Sigmoid colon (tissue), 7 donors: Measurements from ENCODE around the gene CNDP1. TPM values are rescaled to one million over a fixed set of nuclear protein-coding genes. Genes with fewer than 3 reads are reported as not detected.

Source experiments
- DNase-seq: peaks from one replicate; pipeline ENCODE4 v3.0.0-alpha.2; 2019
- H3K27ac ChIP-seq, 4 donors: fragments of 200-600 bp; sonication (generic); one replicate each; pipeline ENCODE4 v1.5.1; 2016 to 2019; ENCODE audit warnings: mild to moderate bottlenecking in 1 of 4
- H3K27me3 ChIP-seq, 3 donors: fragments of 200-600 bp; sonication (generic); one replicate each; pipeline ENCODE4 v1.5.1; 2019; ENCODE audit warnings: mild to moderate bottlenecking in 1 of 3
- H3K36me3 ChIP-seq, 4 donors: fragments of 200-600 bp; sonication (generic); one replicate each; pipeline ENCODE4 v1.5.1; 2016 to 2019
- H3K4me1 ChIP-seq, 4 donors: fragments of 200-600 bp; sonication (generic); one replicate each; pipeline ENCODE4 v1.5.1; 2017 to 2019
- H3K4me3 ChIP-seq, 4 donors: fragments of 200-600 bp; sonication (generic); one replicate each; pipeline ENCODE4 v1.5.1; 2017 to 2019; ENCODE audit warnings: mild to moderate bottlenecking in 2 of 4, moderate library complexity in 1 of 4
- H3K9me3 ChIP-seq, 4 donors: fragments of 200-600 bp in 3 of 4; sonication (generic) in 3 of 4; one replicate each; pipeline versions ENCODE4 v1.5.1 to v1.6.1; 2013 to 2019
- CTCF ChIP-seq, 4 experiments: fragments of 450-650 bp in 3 of 4; fragments of 200-600 bp in 1 of 4; IDR thresholded peaks; one replicate each; pipeline ENCODE4 v1.5.1; 2016 to 2019; ENCODE audit warnings: antibody characterized with exemption in 4 of 4, mild to moderate bottlenecking in 3 of 4, moderate library complexity in 2 of 4
- EP300 ChIP-seq, 4 donors: sonication (generic); formaldehyde crosslinking; IDR thresholded peaks; one replicate each; pipeline ENCODE4 v1.6.1; 2017; ENCODE audit warnings: antibody characterized with exemption in 4 of 4
- POLR2A ChIP-seq, 2 donors: fragments of 450-650 bp; IDR thresholded peaks; one replicate each; pipeline ENCODE4 v1.6.1; 2016; ENCODE audit warnings: antibody characterized with exemption in 2 of 2, mild to moderate bottlenecking in 2 of 2, moderate library complexity in 2 of 2
- POLR2AphosphoS5 ChIP-seq, 4 donors: sonication (generic); formaldehyde crosslinking; IDR thresholded peaks; one replicate each; pipeline ENCODE4 v1.6.1; 2017; ENCODE audit warnings: antibody characterized with exemption in 4 of 4
- WGBS, 2 donors: extraction: QIAGEN DNeasy Blood & Tissue Kit; methylation state at CpG; one replicate each; pipeline ENCODE4 v1.1.7; 2013; 5-methylcytosine and 5-hydroxymethylcytosine counted together
- intact Hi-C: fragments of 100-400 bp; cut with DNase I; formaldehyde crosslinking; loops from one replicate; pipeline ENCODE4 v1.15.1; 2023
- polyA plus RNA-seq, 3 donors: library from polyadenylated mRNA; stranded (reverse); fragments of 200-250 nt; gene quantifications; one replicate each; pipeline ENCODE4 v1.2.3, GENCODE V29; 2013
- total RNA-seq, 4 donors: library from RNA; depleted of rRNA; stranded (reverse); fragments of >200 nt; gene quantifications; one replicate each; pipeline ENCODE4 v1.1.0, GENCODE V29; 2016
- donor health status: healthy with polysubstance abuse.
- donor health status: Bipolar disorder and iron deficiency.
- donor health status: healthy.

The CNDP1 gene
- total and polyA plus RNA-seq, 7 donors, result 0.10 to 0.60 TPM; not detected in 5

GRCh38 chr18:74609535-74609934, 75.2 kb downstream of the CNDP1 start:
- intact Hi-C loops, result no loop called here
- Histone ChIP-seq H3K27me3 (no peaks in the 10 kb centered on the region), H3K36me3 (no peaks in the 10 kb centered on the region), H3K4me1 (peaks cover 0 to 9% (median 2%) of the 10 kb centered on the region in 4 donors), H3K9me3 (no peaks in the 10 kb centered on the region), H3K27ac (no peak overlapping the region), H3K4me3 (no peak overlapping the region)
- DNase-seq, result no peak
- 88 to 90% methylated on average over 3 of the region's 3 CpGs for WGBS, 2 donors
- TF ChIP-seq EP300 (IDR thresholded peaks at IDR 0.05) (no peak), CTCF (IDR thresholded peaks at IDR 0.05) (no peak), POLR2A (IDR thresholded peaks at IDR 0.05) (no peak), POLR2AphosphoS5 (IDR thresholded peaks at IDR 0.05) (no peak)

- H3K4me3 ChIP-seq, result no peak overlapping the region
- TF ChIP-seq POLR2AphosphoS5 (IDR thresholded peaks at IDR 0.05) (no peak), EP300 (IDR thresholded peaks at IDR 0.05) (no peak), POLR2A (IDR thresholded peaks at IDR 0.05) (no peak), CTCF (IDR thresholded peaks at IDR 0.05) (no peak)
- H3K9me3 ChIP-seq, result no peaks in the 10 kb centered on the region
- intact Hi-C loops, result no loop called here
- H3K27ac ChIP-seq, result no peak overlapping the region
- peaks cover 0 to 3% (median 0%) of the 10 kb centered on the region in 4 donors for H3K4me1 ChIP-seq
- no peaks in the 10 kb centered on the region for H3K27me3 ChIP-seq
- H3K36me3 ChIP-seq, result no peaks in the 10 kb centered on the region
- DNase-seq, result no peak
- 89 to 91% methylated on average over 7 of the region's 7 CpGs for WGBS, 2 donors
Observed at GRCh38 chr18:74610051-74610615, 75.8 kb downstream of the CNDP1 start.

- Histone ChIP-seq H3K9me3 (no peaks in the 10 kb centered on the region), H3K36me3 (no peaks in the 10 kb centered on the region), H3K4me1 (no peaks in the 10 kb centered on the region), H3K4me3 (no peak overlapping the region), H3K27ac (no peak overlapping the region), H3K27me3 (no peaks in the 10 kb centered on the region)
- DNase-seq, result no peak
- no peak for TF ChIP-seq CTCF (IDR thresholded peaks at IDR 0.05)
- TF ChIP-seq EP300 (IDR thresholded peaks at IDR 0.05), result no peak
- TF ChIP-seq POLR2A (IDR thresholded peaks at IDR 0.05), result no peak
- TF ChIP-seq POLR2AphosphoS5 (IDR thresholded peaks at IDR 0.05), result no peak
- intact Hi-C loops, result no loop called here
- WGBS, 2 donors, result 80 to 81% methylated on average over 1 of the region's 1 CpG
Observed at GRCh38 chr18:74610860-74611259, 76.6 kb downstream of the CNDP1 start.

GRCh38 chr18:74611765-74612164, 77.5 kb downstream of the CNDP1 start:
- Histone ChIP-seq H3K36me3 (no peaks in the 10 kb centered on the region), H3K27me3 (no peaks in the 10 kb centered on the region), H3K4me1 (no peaks in the 10 kb centered on the region), H3K4me3 (no peak overlapping the region), H3K9me3 (no peaks in the 10 kb centered on the region), H3K27ac (no peak overlapping the region)
- intact Hi-C loops, result no loop called here
- TF ChIP-seq CTCF (IDR thresholded peaks at IDR 0.05) (no peak), EP300 (IDR thresholded peaks at IDR 0.05) (no peak), POLR2AphosphoS5 (IDR thresholded peaks at IDR 0.05) (no peak), POLR2A (IDR thresholded peaks at IDR 0.05) (no peak)
- DNase-seq, result no peak
- WGBS, 2 donors, result 84 to 93% methylated on average over 4 of the region's 4 CpGs

GRCh38 chr18:74613381-74613780, 79.1 kb downstream of the CNDP1 start:
- H3K4me3 ChIP-seq, result no peak overlapping the region
- no peaks in the 10 kb centered on the region for H3K27me3 ChIP-seq
- no peaks in the 10 kb centered on the region for H3K9me3 ChIP-seq
- H3K27ac ChIP-seq, result no peak overlapping the region
- intact Hi-C loops, result no loop called here
- WGBS, 2 donors, result 60 to 85% methylated on average over 1 of the region's 1 CpG
- TF ChIP-seq POLR2AphosphoS5 (IDR thresholded peaks at IDR 0.05) (no peak), CTCF (IDR thresholded peaks at IDR 0.05) (no peak), EP300 (IDR thresholded peaks at IDR 0.05) (no peak), POLR2A (IDR thresholded peaks at IDR 0.05) (no peak)
- no peaks in the 10 kb centered on the region for H3K4me1 ChIP-seq
- no peak for DNase-seq
- H3K36me3 ChIP-seq, result no peaks in the 10 kb centered on the region
